HG03103 (cell line): ENCODE measurements around the gene SSTR5.

Experiments
- ATAC-seq: cut with Tn5 transposase; IDR thresholded peaks from one replicate; pipeline ENCODE4 v1.9.1; 2021; ENCODE audit warnings: low read depth; ENCODE audit not compliant: unreplicated experiment

Gene SSTR5

DNA sequence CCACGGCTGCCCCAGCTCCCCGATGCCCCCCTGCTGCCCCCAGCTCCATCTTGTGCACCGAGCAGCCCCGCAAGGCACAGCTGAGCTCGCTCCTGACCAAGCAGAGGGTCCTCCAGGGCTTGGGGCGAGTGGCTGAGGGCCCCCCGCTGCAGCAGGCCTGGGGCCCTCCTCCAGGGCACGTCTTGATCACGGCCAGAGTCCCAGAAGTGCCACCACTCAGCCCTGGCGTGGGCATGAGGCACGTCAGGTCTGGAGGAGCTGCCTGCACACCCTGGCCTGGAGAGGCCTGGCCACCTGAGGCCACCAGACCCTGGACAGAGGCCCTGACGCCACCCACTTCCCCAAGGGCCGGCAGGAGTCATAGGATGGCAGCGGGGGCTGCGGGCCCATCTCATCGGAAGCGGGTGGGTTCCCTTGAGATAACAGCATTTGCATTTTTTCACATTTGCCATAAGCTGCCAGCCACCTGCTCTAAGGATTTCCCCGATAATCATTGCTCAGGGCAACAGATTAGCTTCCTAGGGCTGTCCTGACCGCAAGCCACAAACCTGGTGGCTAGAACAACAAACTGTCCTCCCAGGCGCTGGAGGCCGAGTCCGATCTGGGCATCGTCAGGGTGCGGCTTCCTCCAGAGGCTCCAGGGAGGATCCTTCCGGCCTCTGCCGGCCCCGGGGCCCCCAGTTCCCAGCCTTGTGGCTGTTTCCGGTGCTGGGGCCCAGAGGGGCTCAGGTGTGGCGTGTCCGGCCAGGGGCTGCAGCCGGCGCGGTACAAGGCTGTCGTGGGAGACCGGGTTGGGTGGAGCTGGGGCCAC is 47.4 kb downstream of the SSTR5 start:
- ATAC-seq: no peak

- no peak for ATAC-seq
These were observed 48.0 kb downstream of the SSTR5 start for GRCh38 chr16:1120577-1120941.

DNA sequence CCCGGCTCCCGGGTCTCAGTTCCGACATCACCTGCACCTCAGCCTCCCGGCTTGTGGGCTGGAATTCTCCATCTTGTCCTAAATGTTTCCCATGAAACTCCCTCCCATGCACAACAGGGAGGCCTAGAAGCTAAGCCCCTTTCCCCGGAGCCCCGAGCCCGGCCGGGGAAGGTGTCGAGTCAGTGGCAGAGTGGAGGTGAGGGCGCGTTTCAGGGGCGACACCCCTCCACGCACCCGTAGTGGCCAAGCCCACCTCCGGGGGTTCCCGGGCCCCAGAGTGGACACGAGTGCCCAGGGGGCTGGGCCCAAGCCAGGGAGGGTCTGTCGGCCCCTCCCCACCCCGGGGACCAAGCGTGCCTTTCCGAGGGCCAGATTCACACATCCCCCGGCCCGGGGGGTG is 48.5 kb downstream of the SSTR5 start:
- no peak for ATAC-seq

- ATAC-seq: no peak
These were observed 49.3 kb downstream of the SSTR5 start for GRCh38 chr16:1121601-1122397.

DNA sequence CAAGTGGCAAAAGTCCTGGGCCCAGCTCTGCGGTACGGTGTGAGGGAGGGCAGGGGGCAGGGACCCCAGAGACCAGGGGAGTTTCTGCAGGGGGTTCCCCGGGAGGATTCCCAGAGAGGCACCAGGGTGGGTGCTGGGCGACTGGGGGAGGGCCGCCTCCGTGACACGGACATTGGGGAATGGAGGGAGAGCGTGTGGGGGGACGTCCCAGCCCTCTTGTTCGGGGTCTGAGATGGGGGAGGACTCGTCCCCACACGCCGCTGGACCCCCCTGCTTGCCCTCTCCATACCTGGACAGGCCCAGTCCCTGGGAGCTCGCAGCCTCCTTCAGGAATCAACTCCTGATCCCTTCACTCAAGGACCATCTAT is 49.8 kb downstream of the SSTR5 start:
- no peak for ATAC-seq

DNA sequence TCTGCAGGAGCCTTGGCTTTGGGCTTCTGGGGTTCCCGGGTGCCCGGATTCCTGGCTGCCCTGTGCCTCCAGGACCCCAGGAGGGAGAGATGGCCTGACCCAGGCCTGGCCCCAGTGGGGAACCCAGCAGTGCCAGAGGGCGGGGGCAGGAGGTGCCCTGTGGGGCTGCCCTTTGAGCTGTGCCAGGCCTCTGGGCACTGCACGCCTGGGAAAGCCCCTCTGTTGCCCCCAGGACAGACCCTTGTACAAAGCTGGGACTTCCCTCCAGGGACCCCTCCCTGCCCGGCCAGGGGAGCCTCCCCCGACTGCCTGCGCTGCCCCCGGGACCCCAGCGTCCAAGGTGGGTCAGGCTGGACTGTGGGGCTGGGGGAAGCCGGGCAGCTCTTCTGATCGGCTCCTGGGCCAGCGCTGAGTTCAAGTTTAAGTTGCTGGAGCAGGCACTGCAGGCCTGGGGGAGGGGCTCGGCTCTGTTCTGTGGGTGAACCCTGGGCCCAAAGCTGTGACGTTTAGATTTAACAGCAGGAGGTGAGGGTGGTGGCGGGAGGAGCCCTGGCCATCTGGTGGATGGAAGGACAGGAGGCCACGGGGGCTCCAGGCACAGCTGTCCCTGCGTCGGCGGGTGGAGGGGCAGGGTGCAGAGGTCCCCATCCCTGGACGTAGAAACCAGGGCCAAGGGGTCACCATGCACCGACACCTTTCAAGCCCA is 51.1 kb downstream of the SSTR5 start:
- ATAC-seq: no peak

GRCh38 chr16:1124291-1124690 is 51.7 kb downstream of the SSTR5 start:
- ATAC-seq: no peak

DNA sequence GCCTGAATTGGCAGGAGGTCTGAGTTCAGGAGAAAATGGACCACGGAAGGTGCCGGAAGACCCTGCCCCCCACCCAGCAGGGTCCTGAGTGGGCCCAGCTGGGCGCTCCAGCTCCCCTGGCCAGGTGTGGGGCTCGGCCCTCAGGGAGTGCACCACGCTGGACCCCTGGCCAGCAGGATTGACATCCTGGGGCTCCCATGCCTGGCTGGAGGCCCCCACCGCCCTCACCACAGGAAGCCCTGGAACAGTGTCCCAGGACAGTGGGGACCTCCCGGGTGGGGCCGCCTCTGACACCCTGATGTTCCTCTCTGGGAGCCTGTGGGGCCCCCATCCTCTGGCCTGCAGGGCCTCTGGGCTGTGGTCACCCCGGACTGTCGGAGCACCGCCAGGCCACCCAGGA is 52.2 kb downstream of the SSTR5 start:
- no peak for ATAC-seq

- ATAC-seq: no peak
These were observed 52.9 kb downstream of the SSTR5 start for GRCh38 chr16:1125471-1125870.

GRCh38 chr16:1126044-1126443 is 53.5 kb downstream of the SSTR5 start:
- no peak for ATAC-seq

GRCh38 chr16:1126586-1126985 is 54.0 kb downstream of the SSTR5 start:
- ATAC-seq: no peak

GRCh38 chr16:1127101-1127500 is 54.6 kb downstream of the SSTR5 start:
- no peak for ATAC-seq

DNA sequence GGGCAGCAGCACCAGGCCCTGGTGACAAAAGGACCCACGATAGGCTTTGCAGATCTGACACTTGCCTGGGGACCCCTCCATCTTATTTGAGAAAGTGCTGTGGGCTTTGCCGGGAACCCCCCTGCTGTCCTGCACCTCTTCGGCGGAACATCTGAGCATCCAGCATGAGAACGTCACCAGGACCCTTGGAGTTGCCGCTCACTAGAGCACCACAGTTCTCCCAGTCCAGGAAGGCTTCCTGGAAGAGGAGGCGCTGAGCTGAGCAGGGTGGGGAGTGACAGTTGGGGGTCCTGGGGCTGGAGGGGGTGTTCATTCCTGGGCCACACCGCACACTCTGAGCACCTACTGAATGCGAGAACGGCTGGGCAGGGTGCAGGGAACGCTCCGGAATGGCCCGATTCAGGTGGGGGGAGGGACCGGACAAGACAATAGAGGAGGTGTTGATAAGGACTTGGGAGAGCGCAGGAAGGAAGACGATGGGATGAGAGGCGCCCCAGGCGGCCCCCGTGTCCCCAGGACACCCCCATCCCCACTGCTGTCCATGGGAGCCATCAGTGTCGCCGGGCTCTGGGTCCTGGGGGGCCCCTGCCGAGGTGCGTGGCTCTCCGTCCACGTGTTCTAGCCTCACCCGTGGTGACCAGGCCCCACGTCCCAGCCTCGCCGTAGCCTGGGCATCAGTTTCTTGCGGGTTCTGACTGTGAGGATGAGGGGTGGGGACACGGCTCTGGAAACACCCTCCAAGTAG is 55.6 kb downstream of the SSTR5 start:
- ATAC-seq: no peak

DNA sequence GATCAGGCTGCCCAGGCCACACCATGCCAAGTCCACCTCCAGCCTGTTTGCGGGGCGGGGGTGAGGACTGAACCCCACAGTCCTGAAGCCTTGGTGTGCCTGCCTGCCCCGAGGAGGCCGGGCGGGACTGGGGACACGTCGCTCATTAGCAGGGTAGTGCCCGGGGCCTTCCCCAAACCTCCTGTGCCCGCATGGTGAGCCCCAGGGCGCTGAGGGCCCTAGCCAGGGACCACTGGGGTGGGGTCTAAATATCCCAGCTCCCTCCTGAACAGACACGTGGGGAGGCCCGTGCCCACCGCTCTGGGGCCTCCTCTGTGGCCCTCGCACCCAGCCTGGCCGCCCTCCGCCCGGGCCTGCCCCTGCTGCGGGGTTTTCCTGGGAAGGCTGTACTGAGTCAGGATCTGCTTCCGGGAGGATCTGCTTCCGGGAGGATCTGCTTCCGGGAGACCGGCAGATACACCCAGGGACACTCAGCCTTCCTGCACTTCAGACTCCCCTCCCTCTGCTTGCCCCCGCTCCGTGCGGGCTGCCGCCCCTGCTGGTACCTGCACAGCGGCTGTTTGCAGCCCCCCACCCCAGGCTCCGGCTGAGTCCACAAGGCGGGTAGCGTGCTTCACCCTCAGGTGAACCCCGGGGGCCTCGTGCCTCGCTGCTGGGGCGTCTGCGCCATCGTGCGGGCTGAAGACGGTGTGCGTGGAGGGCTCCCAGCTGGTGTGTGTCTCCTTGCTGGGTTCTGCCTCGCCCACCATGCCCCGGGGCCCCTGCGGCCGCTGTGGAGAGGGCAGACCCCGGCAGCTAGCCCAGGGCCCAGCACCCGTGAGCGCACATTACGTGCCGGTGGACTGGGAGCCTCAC is 56.8 kb downstream of the SSTR5 start:
- no peak for ATAC-seq

DNA sequence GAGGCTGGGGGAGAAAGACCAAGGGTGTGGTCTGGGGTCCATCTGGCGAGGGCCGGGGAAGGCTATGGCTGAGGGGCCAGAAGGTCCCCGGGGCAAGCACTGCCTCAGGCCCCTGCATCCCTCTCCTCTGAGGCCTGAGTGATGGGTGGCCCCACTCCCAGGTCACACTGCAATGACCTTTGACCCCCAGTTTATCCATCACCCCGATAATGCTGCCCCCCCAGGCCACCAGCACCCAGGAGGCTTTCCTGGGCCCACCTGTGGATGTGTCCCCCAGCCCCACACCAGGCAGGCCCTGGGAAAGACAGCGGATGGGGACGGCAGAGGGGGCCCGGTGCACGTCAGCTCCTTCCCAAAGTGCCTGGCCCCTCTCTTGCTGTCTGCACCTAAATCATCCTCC is 57.8 kb downstream of the SSTR5 start:
- ATAC-seq: no peak
